ENCODE measurements around the gene PDZD11.

PDZD11 gene

DNA sequence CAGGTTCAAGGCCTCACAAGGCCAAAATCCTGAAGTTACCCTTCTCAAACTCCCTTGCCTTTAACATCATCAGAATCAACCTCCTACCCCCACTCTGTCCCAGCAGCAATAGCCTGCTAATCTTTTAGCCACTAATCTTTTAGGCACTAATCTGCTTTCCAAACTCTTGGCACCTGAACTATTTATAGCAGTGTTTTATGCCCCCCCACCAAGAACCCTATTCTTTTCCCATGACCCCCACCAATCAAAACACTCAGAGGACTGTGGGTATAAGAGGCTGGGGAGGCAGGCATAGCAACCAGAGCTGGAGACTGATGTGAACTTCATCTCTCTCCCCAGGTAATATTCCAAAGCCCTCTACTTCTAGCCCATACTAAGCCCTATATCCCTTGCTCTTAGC lies 21.7 kb downstream of the PDZD11 start, which contains the start of gene ARR3:
TSS of gene ARR3 (plus strand) at position 301 of the 400 bp plus-strand sequence. CDS start 1,052 bp downstream, outside the sequence.
- Histone ChIP-seq H3K9me3 (ENCODE audit: low read depth, low read length) (no peaks in the 10 kb centered on the region), H3K27ac (no peak within 1 kb of the TSS), H3K9ac (ENCODE audit: insufficient read length) (no peak within 1 kb of the TSS), H3K4me3 (no peak within 1 kb of the TSS), H3K36me3 (ENCODE audit: insufficient read depth, low read length) (no peaks in the 10 kb centered on the region)
- DNase-seq (ENCODE audit: low read depth, low spot score) = no peak
- no peak for TF ChIP-seq EZH2 (IDR thresholded peaks at IDR 0.05)
- no peak for TF ChIP-seq POLR2AphosphoS5 (IDR thresholded peaks at IDR 0.05; ENCODE audit: borderline replicate concordance, low read depth, low read length)
- TF ChIP-seq FOXP2 (optimal IDR thresholded peaks at IDR 0.05; ENCODE audit: control extremely low read depth, extremely low read length, insufficient read depth) = no peak

DNA sequence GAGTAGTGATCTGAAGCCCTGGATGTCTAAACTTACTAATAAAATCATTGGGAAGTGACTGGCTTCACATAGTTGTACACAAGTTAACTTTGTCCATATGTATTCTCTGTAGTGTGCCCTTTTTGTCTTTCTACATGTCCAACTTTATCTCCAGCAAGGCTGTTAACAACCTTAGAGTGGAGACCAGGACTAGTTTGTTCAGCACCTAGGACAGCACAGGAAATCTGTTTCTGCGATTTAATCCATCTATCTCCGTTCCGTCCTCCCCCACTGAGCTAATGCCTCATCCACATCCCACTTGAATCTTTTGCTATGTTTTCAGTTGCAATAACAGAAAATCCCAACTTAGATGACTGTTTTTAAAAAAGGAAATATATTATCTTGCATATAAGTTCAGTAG lies 24.9 kb downstream of the PDZD11 start:
- H3K36me3 ChIP-seq (ENCODE audit: insufficient read depth, low read length) = no peaks in the 10 kb centered on the region
- H3K9ac ChIP-seq (ENCODE audit: insufficient read length) = no peak overlapping the region
- DNase-seq (ENCODE audit: low read depth, low spot score) = no peak
- no peak for TF ChIP-seq POLR2AphosphoS5 (IDR thresholded peaks at IDR 0.05; ENCODE audit: borderline replicate concordance, low read depth, low read length)
- TF ChIP-seq FOXP2 (optimal IDR thresholded peaks at IDR 0.05; ENCODE audit: control extremely low read depth, extremely low read length, insufficient read depth) = no peak
- no peak for TF ChIP-seq EZH2 (IDR thresholded peaks at IDR 0.05)
- H3K9me3 ChIP-seq (ENCODE audit: low read depth, low read length) = no peaks in the 10 kb centered on the region
- no peak overlapping the region for H3K4me3 ChIP-seq
- H3K27ac ChIP-seq = no peak overlapping the region

DNA sequence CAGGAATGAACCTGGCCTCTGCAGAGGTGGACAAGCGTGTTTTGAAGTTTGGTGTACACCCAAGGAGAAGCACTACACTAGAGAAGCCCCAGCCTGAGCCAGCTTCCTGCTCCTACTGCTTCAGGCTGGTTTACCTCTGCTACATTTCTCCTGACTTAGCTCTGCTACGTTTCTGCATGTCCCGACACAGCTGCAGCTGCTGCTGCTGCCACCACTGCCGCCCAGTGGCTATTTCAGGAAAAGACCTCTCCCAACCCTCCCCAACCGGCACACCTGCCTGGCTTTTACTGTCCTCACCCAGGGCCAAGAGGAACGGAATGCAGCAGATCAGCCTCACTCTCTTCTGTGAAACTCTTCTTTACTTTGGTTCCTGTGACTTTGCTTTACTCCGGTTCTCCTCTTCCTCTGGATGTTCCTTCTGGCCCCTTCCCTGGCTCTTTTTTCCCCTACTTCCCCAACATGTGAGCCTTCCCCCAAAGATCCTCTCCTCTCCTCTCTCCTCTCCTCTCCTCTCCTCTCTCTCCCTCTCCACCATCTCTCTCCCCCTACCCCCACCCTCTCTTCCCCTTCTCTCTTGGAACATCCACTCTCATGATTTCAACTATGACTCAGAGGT lies 26.7 kb downstream of the PDZD11 start:
- TF ChIP-seq POLR2AphosphoS5 (IDR thresholded peaks at IDR 0.05; ENCODE audit: borderline replicate concordance, low read depth, low read length) (no peak), FOXP2 (optimal IDR thresholded peaks at IDR 0.05; ENCODE audit: control extremely low read depth, extremely low read length, insufficient read depth) (no peak), EZH2 (IDR thresholded peaks at IDR 0.05) (no peak)
- H3K27ac ChIP-seq = no peak overlapping the region
- H3K4me3 ChIP-seq = no peak overlapping the region
- no peak overlapping the region for H3K9ac ChIP-seq (ENCODE audit: insufficient read length)
- no peaks in the 10 kb centered on the region for H3K36me3 ChIP-seq (ENCODE audit: insufficient read depth, low read length)
- no peaks in the 10 kb centered on the region for H3K9me3 ChIP-seq (ENCODE audit: low read depth, low read length)
- no peak for DNase-seq (ENCODE audit: low read depth, low spot score)

DNA sequence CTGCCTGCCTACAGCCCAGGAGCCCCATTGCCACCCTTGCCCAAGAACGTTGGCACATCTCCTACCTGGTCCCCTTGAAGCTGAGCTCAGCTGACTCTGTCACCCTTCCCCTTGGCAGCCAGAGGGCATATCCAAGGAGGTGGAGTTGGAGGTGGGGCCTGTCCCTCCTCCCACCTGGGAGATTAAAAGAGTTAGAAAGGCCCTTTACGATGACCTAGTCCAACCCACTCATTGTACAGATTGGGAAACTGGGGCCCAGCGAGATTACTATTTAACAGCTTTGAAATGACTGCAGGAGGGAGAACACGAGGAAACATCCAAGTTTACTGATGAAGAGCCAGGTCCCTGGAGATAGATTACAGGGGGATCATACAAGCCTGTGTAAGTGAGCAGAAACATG lies 29.6 kb downstream of the PDZD11 start, which contains the start of gene P2RY4:
TSS of gene P2RY4 (minus strand) at position 101 of the 400 bp plus-strand sequence. CDS start 580 bp downstream, outside the sequence.
- Histone ChIP-seq H3K9me3 (ENCODE audit: low read depth, low read length) (no peaks in the 10 kb centered on the region), H3K4me3 (no peak within 1 kb of the TSS), H3K27ac (no peak within 1 kb of the TSS), H3K36me3 (ENCODE audit: insufficient read depth, low read length) (no peaks in the 10 kb centered on the region), H3K9ac (ENCODE audit: insufficient read length) (no peak within 1 kb of the TSS)
- TF ChIP-seq EZH2 (IDR thresholded peaks at IDR 0.05) (no peak), FOXP2 (optimal IDR thresholded peaks at IDR 0.05; ENCODE audit: control extremely low read depth, extremely low read length, insufficient read depth) (no peak)
- DNase-seq (ENCODE audit: low read depth, low spot score) = no peak

DNA sequence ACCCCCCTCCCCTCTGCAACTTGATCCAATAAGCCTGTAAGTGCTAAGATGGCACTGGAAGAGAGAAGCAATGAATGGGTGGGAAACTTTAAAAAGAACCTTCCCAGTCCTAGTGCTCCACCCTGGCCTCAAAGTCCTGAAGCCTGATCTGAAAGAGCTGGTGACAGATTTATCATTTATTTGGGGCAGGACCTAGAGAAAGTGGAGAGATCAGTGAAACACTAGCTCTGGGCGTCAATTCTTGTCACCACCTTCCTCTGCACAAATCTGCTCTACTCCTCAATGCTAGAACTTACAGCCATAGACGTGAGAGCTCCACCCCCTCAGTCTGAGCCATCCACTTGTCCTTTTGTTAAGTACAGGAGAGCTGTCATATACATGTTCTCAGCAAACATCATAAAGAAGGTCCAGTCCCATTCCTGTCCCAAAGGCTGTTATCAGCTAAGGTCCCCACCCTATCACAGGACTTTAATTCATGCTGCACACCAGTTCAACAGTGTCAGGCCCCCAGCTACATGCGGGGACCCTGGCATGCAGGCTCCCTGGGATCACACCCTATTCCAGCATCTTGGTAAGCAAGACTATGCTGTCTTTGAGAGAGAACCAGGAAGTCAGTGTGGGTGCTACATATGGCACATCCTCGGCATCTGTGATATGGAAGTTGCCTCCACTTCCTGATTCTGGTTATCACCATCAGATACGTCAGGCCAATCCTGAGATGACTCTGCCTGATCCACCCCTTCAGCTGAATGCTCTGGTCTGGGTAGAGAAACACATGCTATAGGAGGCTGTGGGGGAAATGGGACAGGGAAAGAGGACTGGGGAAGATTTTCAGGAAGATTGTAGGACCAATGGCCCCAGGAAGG lies 32.1 kb downstream of the PDZD11 start:
- Histone ChIP-seq H3K36me3 (ENCODE audit: insufficient read depth, low read length) (no peaks in the 10 kb centered on the region), H3K4me3 (no peak overlapping the region), H3K9me3 (ENCODE audit: low read depth, low read length) (no peaks in the 10 kb centered on the region), H3K9ac (ENCODE audit: insufficient read length) (no peak overlapping the region), H3K27ac (no peak overlapping the region)
- TF ChIP-seq EZH2 (IDR thresholded peaks at IDR 0.05) (no peak), FOXP2 (optimal IDR thresholded peaks at IDR 0.05; ENCODE audit: control extremely low read depth, extremely low read length, insufficient read depth) (no peak), POLR2AphosphoS5 (IDR thresholded peaks at IDR 0.05; ENCODE audit: borderline replicate concordance, low read depth, low read length) (no peak)
- DNase-seq (ENCODE audit: low read depth, low spot score) = no peak

DNA sequence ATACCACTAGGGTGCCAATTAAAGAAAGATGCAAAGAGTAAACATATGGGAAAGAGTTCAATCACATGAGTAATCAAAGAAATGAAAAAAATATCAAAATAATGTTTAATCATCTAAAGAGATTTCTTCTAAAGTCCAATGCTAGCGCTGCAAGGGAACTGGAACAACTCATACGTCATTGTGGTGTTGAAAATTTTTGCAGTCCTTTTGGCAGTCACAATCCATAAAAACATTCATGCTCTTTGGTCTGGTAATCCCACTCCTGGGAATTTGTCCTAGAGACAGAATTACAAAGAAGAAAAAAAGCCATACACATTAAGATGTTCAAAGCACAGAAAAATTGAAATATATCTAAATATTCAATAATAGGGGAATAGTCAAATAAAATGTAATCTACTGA lies 34.3 kb downstream of the PDZD11 start:
- Histone ChIP-seq H3K27ac (no peak overlapping the region), H3K4me3 (no peak overlapping the region), H3K9ac (ENCODE audit: insufficient read length) (no peak overlapping the region), H3K9me3 (ENCODE audit: low read depth, low read length) (no peaks in the 10 kb centered on the region), H3K36me3 (ENCODE audit: insufficient read depth, low read length) (no peaks in the 10 kb centered on the region)
- DNase-seq (ENCODE audit: low read depth, low spot score) = no peak
- TF ChIP-seq EZH2 (IDR thresholded peaks at IDR 0.05) (no peak), FOXP2 (optimal IDR thresholded peaks at IDR 0.05; ENCODE audit: control extremely low read depth, extremely low read length, insufficient read depth) (no peak), POLR2AphosphoS5 (IDR thresholded peaks at IDR 0.05; ENCODE audit: borderline replicate concordance, low read depth, low read length) (no peak)

DNA sequence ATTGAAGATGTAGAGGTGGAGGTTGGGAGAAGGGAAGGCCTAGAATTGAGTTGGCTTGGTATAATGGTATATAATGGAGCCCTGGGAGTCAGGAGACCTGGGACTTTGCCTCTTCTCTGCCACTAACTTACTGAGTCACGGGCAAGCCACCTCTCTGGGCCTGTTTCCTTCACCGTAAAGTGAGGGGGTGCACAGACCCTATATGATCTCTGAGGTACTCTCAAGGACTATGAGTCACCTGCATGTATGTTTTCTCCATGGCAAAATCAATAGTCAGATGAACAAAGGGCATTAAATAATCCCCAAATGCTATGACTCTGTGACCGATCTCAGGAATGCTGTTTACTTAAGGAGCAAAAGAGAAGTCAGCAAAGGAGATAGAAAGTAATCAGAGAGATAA lies 34.8 kb downstream of the PDZD11 start:
- Histone ChIP-seq H3K9ac (ENCODE audit: insufficient read length) (no peak overlapping the region), H3K4me3 (no peak overlapping the region), H3K27ac (no peak overlapping the region), H3K9me3 (ENCODE audit: low read depth, low read length) (no peaks in the 10 kb centered on the region), H3K36me3 (ENCODE audit: insufficient read depth, low read length) (no peaks in the 10 kb centered on the region)
- TF ChIP-seq FOXP2 (optimal IDR thresholded peaks at IDR 0.05; ENCODE audit: control extremely low read depth, extremely low read length, insufficient read depth) (no peak), POLR2AphosphoS5 (IDR thresholded peaks at IDR 0.05; ENCODE audit: borderline replicate concordance, low read depth, low read length) (no peak), EZH2 (IDR thresholded peaks at IDR 0.05) (no peak)
- DNase-seq (ENCODE audit: low read depth, low spot score) = no peak

DNA sequence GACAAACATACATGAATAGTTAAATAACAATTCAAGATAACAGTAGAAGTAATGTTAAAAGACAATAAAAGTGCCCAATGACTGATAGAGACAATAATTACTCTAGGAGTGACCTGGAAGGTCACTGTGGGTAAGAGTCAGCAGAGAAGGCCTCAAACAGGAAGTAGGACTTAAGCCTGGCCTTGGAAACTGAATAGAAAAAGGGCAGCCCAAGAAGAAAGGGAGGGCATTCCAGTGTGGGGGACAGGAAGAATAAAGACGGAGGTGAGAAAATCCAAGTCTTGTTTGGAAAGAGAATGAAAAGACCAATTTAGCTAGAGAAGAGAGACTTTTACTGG lies 35.7 kb downstream of the PDZD11 start:
- no peak for DNase-seq (ENCODE audit: low read depth, low spot score)
- TF ChIP-seq EZH2 (IDR thresholded peaks at IDR 0.05) (no peak), POLR2AphosphoS5 (IDR thresholded peaks at IDR 0.05; ENCODE audit: borderline replicate concordance, low read depth, low read length) (no peak), FOXP2 (optimal IDR thresholded peaks at IDR 0.05; ENCODE audit: control extremely low read depth, extremely low read length, insufficient read depth) (no peak)
- no peak overlapping the region for H3K27ac ChIP-seq
- H3K4me3 ChIP-seq = no peak overlapping the region
- no peak overlapping the region for H3K9ac ChIP-seq (ENCODE audit: insufficient read length)
- H3K9me3 ChIP-seq (ENCODE audit: low read depth, low read length) = no peaks in the 10 kb centered on the region
- no peaks in the 10 kb centered on the region for H3K36me3 ChIP-seq (ENCODE audit: insufficient read depth, low read length)
